Endodermal cell (in vitro differentiated cells): ENCODE data around the gene ZNF385A. TPM values are rescaled to one million over a fixed set of nuclear protein-coding genes. Genes with fewer than 3 reads are reported as not detected.

Experiments used
- DNase-seq: peaks from one replicate; pipeline ENCODE4 v3.0.0-alpha.2; 2017
- H3K27ac ChIP-seq: 2 replicates; pipeline ENCODE4 v1.5.1; 2013; ENCODE audit warnings: mild to moderate bottlenecking, low read depth, low read length, moderate library complexity
- H3K27me3 ChIP-seq: 2 replicates; pipeline ENCODE4 v1.6.1; 2013; ENCODE audit warnings: mild to moderate bottlenecking, low read length, moderate library complexity; ENCODE audit not compliant: insufficient read depth, control insufficient read depth, poor library complexity, severe bottlenecking
- H3K36me3 ChIP-seq: 2 replicates; pipeline ENCODE4 v1.7.0; 2013; ENCODE audit warnings: mild to moderate bottlenecking, low read length, moderate library complexity; ENCODE audit not compliant: control insufficient read depth, insufficient read depth
- H3K4me1 ChIP-seq: one replicate; pipeline ENCODE4 v1.7.0; 2013; ENCODE audit warnings: low read length; ENCODE audit not compliant: control insufficient read depth, insufficient read depth
- H3K4me3 ChIP-seq: 2 replicates; pipeline ENCODE4 v1.5.1; 2013; ENCODE audit warnings: mild to moderate bottlenecking, low read length, moderate library complexity
- H3K9ac ChIP-seq: 2 replicates; pipeline ENCODE4 v1.6.1; 2013; ENCODE audit warnings: mild to moderate bottlenecking, low read length, moderate library complexity; ENCODE audit not compliant: poor library complexity, severe bottlenecking; ENCODE audit errors: extremely low read depth
- H3K9me3 ChIP-seq: 2 replicates; pipeline ENCODE4 v1.6.1; 2013; ENCODE audit warnings: mild to moderate bottlenecking, low read length, moderate library complexity; ENCODE audit not compliant: control insufficient read depth
- H3K27ac Mint-ChIP-seq: 2 replicates; pipeline ENCODE4 v1.8.0; 2020; ENCODE audit warnings: mixed read lengths
- H3K27me3 Mint-ChIP-seq: 2 replicates; pipeline ENCODE4 v1.8.0; 2021; ENCODE audit warnings: mild to moderate bottlenecking, mixed read lengths; ENCODE audit not compliant: insufficient read depth
- H3K36me3 Mint-ChIP-seq: 2 replicates; pipeline ENCODE4 v1.8.0; 2020; ENCODE audit warnings: low read depth, mixed read lengths
- H3K4me1 Mint-ChIP-seq: 2 replicates; pipeline ENCODE4 v1.8.0; 2020; ENCODE audit warnings: mixed read lengths
- H3K4me3 Mint-ChIP-seq: 2 replicates; pipeline ENCODE4 v1.8.0; 2020; ENCODE audit warnings: mild to moderate bottlenecking, moderate library complexity, mixed read lengths
- H3K9me3 Mint-ChIP-seq: 2 replicates; pipeline ENCODE4 v1.8.0; 2020; ENCODE audit warnings: mild to moderate bottlenecking, mixed read lengths
- WGBS, 2 experiments: methylation state at CpG; one replicate each; pipeline versions ENCODE4 v1.1.5 to v1.1.7; 2013; ENCODE audit warnings: missing lambda C conversion rate in 2 of 2, mixed read lengths in 1 of 2; ENCODE audit not compliant: insufficient coverage in 1 of 2, insufficient read length in 1 of 2; 5-methylcytosine and 5-hydroxymethylcytosine counted together
- total RNA-seq, 2 donors: library from RNA; stranded (reverse); fragmentation: NEBNext Ultra II Directional in 1 of 2; extraction: Animal tissue kit (Norgen Biotek cat#: 25700) in 1 of 2; gene quantifications; 2 replicates in 1 of 2; 3 replicates in 1 of 2; pipeline ENCODE4 v1.2.1, GENCODE V29; 2021
- TF ChIP-seq, protein P1 (sequence below): fragments of 200-600 bp; sonication (generic); conservative IDR thresholded peaks from 2 replicates; pipeline ENCODE4 v1.5.0; 2021; ENCODE audit warnings: antibody characterized with exemption, mild to moderate bottlenecking

Gene ZNF385A
- total RNA-seq, 2 donors from 2014 or later = 10.5 to 16.3 TPM

DNA sequence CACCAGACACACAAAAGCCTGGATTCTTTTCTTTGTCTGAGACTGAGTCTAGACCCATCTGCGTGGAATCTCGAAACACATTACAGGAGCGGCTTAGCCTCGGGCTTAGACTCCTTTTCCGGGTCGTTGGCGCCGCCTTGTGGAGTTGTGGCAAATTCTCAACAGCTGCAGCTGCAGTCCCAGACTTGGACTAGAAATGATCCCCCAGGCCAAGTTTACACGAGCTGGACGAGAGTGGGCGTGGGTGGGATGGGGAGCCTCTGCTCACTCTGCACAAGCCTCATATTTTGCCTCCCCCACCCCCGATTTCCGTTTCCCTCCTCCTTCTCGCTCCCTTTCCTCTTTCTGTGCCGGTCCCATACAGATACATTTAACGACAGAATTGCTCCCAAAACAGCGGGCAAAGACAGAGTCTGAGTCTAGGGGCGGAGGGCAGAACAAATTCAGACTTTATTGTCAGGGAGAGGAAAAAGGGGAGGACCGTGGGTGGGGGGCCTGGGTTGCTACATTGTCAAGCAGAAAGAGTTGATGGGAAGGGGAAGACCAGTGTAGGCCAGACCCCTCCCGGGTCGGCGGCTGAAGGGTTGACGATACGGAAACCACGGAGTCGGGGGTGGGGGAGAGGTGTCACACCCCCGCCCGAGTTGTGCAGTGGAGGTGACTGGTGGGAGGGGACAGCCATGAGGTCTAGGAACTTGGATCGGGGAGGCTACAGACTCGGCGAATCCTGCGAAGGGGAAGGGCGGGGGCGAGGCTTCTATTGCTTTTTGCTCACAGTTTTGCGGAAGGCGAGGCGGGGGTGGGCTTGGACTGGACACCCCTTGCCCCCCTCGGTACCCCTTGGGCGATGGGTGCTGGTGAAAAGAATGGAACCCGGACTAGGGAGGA lies 15.6 kb downstream of the ZNF385A start:
- no peaks in the 10 kb centered on the region for H3K9me3 Mint-ChIP-seq
- Histone ChIP-seq H3K36me3 (no peaks in the 10 kb centered on the region), H3K27me3 (peaks cover 17% of the 10 kb centered on the region), H3K9me3 (no peaks in the 10 kb centered on the region), H3K9ac (peak overlapping the region; percentile 21), H3K4me1 (no peaks in the 10 kb centered on the region), H3K27ac (peak overlapping the region; percentile 90), H3K4me3 (no peak overlapping the region)
- peak overlapping the region; percentile 33 for H3K27ac Mint-ChIP-seq
- DNase-seq = peak; percentile 96
- H3K4me3 Mint-ChIP-seq = peak overlapping the region; percentile 45
- TF ChIP-seq, protein P1, sequence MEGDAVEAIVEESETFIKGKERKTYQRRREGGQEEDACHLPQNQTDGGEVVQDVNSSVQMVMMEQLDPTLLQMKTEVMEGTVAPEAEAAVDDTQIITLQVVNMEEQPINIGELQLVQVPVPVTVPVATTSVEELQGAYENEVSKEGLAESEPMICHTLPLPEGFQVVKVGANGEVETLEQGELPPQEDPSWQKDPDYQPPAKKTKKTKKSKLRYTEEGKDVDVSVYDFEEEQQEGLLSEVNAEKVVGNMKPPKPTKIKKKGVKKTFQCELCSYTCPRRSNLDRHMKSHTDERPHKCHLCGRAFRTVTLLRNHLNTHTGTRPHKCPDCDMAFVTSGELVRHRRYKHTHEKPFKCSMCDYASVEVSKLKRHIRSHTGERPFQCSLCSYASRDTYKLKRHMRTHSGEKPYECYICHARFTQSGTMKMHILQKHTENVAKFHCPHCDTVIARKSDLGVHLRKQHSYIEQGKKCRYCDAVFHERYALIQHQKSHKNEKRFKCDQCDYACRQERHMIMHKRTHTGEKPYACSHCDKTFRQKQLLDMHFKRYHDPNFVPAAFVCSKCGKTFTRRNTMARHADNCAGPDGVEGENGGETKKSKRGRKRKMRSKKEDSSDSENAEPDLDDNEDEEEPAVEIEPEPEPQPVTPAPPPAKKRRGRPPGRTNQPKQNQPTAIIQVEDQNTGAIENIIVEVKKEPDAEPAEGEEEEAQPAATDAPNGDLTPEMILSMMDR = peak; percentile 85
- H3K4me1 Mint-ChIP-seq = peaks cover 10% of the 10 kb centered on the region
- peaks cover 60% of the 10 kb centered on the region for H3K27me3 Mint-ChIP-seq
- 35 to 40% methylated on average over 24 to 40 of the region's 40 CpGs for WGBS, 2 experiments
- H3K36me3 Mint-ChIP-seq = peaks cover 16% of the 10 kb centered on the region

DNA sequence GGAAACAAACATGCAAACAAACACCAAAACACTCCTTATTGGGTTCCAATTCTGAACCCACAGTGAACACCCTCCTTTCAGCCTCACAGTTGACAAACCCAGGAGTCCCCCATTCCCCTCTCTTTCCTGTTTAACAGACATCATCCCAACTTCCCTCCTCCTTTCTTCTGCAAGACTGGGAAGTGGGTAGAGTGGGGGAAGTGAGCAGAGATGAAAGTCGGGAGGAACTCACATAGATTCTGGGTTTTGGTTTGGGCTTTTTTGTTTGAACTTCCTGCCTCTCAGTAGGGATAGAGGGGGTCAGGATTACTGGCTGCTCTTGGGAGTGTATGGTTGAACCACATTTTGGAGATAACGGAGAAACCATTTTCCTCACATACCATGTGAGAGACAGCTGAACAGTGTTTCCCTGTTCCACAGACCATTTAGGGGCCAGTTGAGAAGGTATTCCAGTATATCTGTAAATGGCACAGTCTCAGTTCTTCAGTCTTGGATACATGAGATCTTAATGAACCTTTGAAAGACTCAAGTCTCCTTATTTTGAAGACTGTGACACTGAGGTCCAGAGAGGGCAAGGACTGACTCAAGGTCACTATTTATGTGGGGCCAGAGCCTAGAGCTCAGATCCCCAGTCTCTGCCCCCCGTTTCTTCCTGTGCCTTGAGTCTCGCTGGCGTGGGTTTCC lies 16.4 kb downstream of the ZNF385A start:
- H3K9ac ChIP-seq = peak overlapping the region; percentile 21
- peaks cover 17% of the 10 kb centered on the region for H3K27me3 ChIP-seq
- DNase-seq = no peak
- peaks cover 10% of the 10 kb centered on the region for H3K36me3 Mint-ChIP-seq
- peaks cover 10% of the 10 kb centered on the region for H3K4me1 Mint-ChIP-seq
- H3K27me3 Mint-ChIP-seq = peaks cover 64% of the 10 kb centered on the region
- H3K4me1 ChIP-seq = no peaks in the 10 kb centered on the region
- H3K9me3 ChIP-seq = no peaks in the 10 kb centered on the region
- TF ChIP-seq, protein P1 = no peak
- no peak overlapping the region for H3K4me3 Mint-ChIP-seq
- no peak overlapping the region for H3K4me3 ChIP-seq
- no peaks in the 10 kb centered on the region for H3K9me3 Mint-ChIP-seq
- H3K27ac ChIP-seq = peak overlapping the region; percentile 90
- 10 to 40% methylated on average over 3 to 5 of the region's 5 CpGs for WGBS, 2 experiments
- H3K36me3 ChIP-seq = no peaks in the 10 kb centered on the region
- no peak overlapping the region for H3K27ac Mint-ChIP-seq

DNA sequence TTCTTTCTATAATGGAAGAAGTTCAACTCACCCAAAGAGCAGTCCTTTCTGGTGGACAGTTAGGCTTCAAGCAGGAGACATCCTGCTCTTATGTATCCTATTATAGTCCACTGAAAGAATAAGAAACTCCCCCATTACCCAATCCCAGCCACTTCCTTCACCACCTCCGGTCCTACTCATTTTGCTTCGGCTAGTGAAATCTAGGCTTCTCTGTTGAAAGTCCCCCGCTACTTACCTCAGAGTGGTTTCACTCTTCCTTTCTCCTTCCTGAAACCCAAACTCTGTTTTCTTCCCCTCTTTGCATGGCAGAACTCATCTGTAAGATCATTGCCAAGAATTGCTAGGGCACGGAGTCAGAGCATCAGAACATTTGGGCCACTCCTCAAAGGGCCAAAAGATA lies 20.1 kb downstream of the ZNF385A start, which contains the start of gene GPR84:
TSS of gene GPR84 (minus strand) at position 74 of the 400 bp plus-strand sequence. CDS start 635 bp downstream, outside the sequence.
- no peaks in the 10 kb centered on the region for H3K9me3 ChIP-seq
- H3K27ac ChIP-seq = no peak within 1 kb of the TSS
- Mint-ChIP-seq H3K36me3 (no peaks in the 10 kb centered on the region), H3K4me3 (no peak within 1 kb of the TSS), H3K27me3 (peaks cover 45% of the 10 kb centered on the region), H3K9me3 (no peaks in the 10 kb centered on the region), H3K27ac (no peak within 1 kb of the TSS), H3K4me1 (peaks cover 13% of the 10 kb centered on the region)
- H3K36me3 ChIP-seq = no peaks in the 10 kb centered on the region
- 91 to 97% methylated on average over 3 to 4 of the region's 4 CpGs for WGBS, 2 experiments
- no peak within 1 kb of the TSS for H3K9ac ChIP-seq
- H3K4me3 ChIP-seq = no peak within 1 kb of the TSS
- H3K4me1 ChIP-seq = peaks cover 3% of the 10 kb centered on the region
- DNase-seq = no peak
- TF ChIP-seq, protein P1 = no peak
- H3K27me3 ChIP-seq = peaks cover 12% of the 10 kb centered on the region
